ENCODE data around the gene TGFBI.

- TF ChIP-seq CTCF (IDR thresholded peaks at IDR 0.05) (no peak), POLR2A (IDR thresholded peaks at IDR 0.05) (no peak)
Measured at GRCh38 chr5:136104306-136104965, 75.6 kb downstream of the TGFBI start.
